ENCODE results near the gene RAET1E.
"Not testable (repeated sequence)": the region's sequence is repeated elsewhere in the genome, so short reads cannot be mapped to it uniquely, and the experiment has no call there.

The RAET1E gene

GRCh38 chr6:149909701-149910470 is 12.0 kb upstream of the RAET1E start:
- no peak for DNase-seq (ENCODE audit: low spot score)

- not testable (repeated sequence) for DNase-seq (ENCODE audit: low spot score)
Measured at GRCh38 chr6:149908480-149908879, 10.6 kb upstream of the RAET1E start.

GRCh38 chr6:149907317-149907716 is 9.4 kb upstream of the RAET1E start:
- no peak for DNase-seq (ENCODE audit: low spot score)

GRCh38 chr6:149906405-149906804 is 8.5 kb upstream of the RAET1E start:
- no peak for DNase-seq (ENCODE audit: low spot score)

- no peak for DNase-seq (ENCODE audit: low spot score)
Measured at GRCh38 chr6:149905911-149906371, 8.0 kb upstream of the RAET1E start.

- DNase-seq (ENCODE audit: low spot score) = no peak
Measured at GRCh38 chr6:149905371-149905910, 7.5 kb upstream of the RAET1E start.

- DNase-seq (ENCODE audit: low spot score) = no peak
Measured at GRCh38 chr6:149904661-149905370, 6.9 kb upstream of the RAET1E start.

GRCh38 chr6:149903938-149904611 is 6.2 kb upstream of the RAET1E start:
- no peak for DNase-seq (ENCODE audit: low spot score)

- no peak for DNase-seq (ENCODE audit: low spot score)
Measured at GRCh38 chr6:149901444-149902140, 3.7 kb upstream of the RAET1E start.

GRCh38 chr6:149900620-149901443 is 2.9 kb upstream of the RAET1E start:
- DNase-seq (ENCODE audit: low spot score) = no peak

GRCh38 chr6:149899926-149900619 is 2.2 kb upstream of the RAET1E start:
- DNase-seq (ENCODE audit: low spot score) = no peak

- no peak for DNase-seq (ENCODE audit: low spot score)
Measured at GRCh38 chr6:149899486-149899885, 1.6 kb upstream of the RAET1E start.

- no peak for DNase-seq (ENCODE audit: low spot score)
Measured at GRCh38 chr6:149898966-149899365, 1.1 kb upstream of the RAET1E start.

- no peak for DNase-seq (ENCODE audit: low spot score)
Measured at GRCh38 chr6:149897015-149897697, 757 bp downstream of the RAET1E start.

GRCh38 chr6:149896491-149896890 is 1.4 kb downstream of the RAET1E start:
- DNase-seq (ENCODE audit: low spot score) = no peak

- no peak for DNase-seq (ENCODE audit: low spot score)
Measured at GRCh38 chr6:149895833-149896271, 2.1 kb downstream of the RAET1E start.

GRCh38 chr6:149895048-149895590 is 2.8 kb downstream of the RAET1E start:
- DNase-seq (ENCODE audit: low spot score) = no peak

- not testable (repeated sequence) for DNase-seq (ENCODE audit: low spot score)
Measured at GRCh38 chr6:149891864-149892263, 6.0 kb downstream of the RAET1E start.

GRCh38 chr6:149891259-149891658 is 6.7 kb downstream of the RAET1E start:
- no peak for DNase-seq (ENCODE audit: low spot score)
